Ectodermal cell (in vitro differentiated cells): ENCODE results near the gene MTMR11. TPM values are rescaled to one million over a fixed set of nuclear protein-coding genes. Genes with fewer than 3 reads are reported as not detected.

Experiments
- H3K27ac ChIP-seq: 2 replicates; pipeline ENCODE4 v1.7.0; 2013; ENCODE audit warnings: mild to moderate bottlenecking, low read depth, low read length; ENCODE audit not compliant: insufficient read depth, poor library complexity, severe bottlenecking
- H3K27me3 ChIP-seq: 2 replicates; pipeline ENCODE4 v1.7.0; 2013; ENCODE audit warnings: mild to moderate bottlenecking, low read length; ENCODE audit not compliant: insufficient read depth, control insufficient read depth, poor library complexity, severe bottlenecking
- H3K36me3 ChIP-seq: one replicate; pipeline ENCODE4 v1.7.0; 2013; ENCODE audit warnings: low read length; ENCODE audit not compliant: control insufficient read depth, insufficient read depth
- H3K4me1 ChIP-seq: one replicate; pipeline ENCODE4 v1.7.0; 2013; ENCODE audit warnings: low read length; ENCODE audit not compliant: control insufficient read depth, insufficient read depth
- H3K4me3 ChIP-seq: 2 replicates; pipeline ENCODE4 v1.7.0; 2013; ENCODE audit warnings: low read depth, low read length, control low read depth; ENCODE audit not compliant: insufficient read depth
- H3K9me3 ChIP-seq: 2 replicates; pipeline ENCODE4 v1.7.0; 2013; ENCODE audit warnings: mild to moderate bottlenecking, low read length, moderate library complexity; ENCODE audit not compliant: control insufficient read depth
- WGBS, 2 experiments: methylation state at CpG; one replicate each; pipeline ENCODE4 v1.1.7; 2013; ENCODE audit warnings: missing lambda C conversion rate in 2 of 2; 5-methylcytosine and 5-hydroxymethylcytosine counted together
- polyA plus RNA-seq, 4 experiments: library from polyadenylated mRNA; stranded (reverse); fragments of 50-300 nt; gene quantifications; one replicate each; pipeline ENCODE4 v1.2.3, GENCODE V29; 2013

Gene MTMR11
- polyA plus RNA-seq (2013, experiment 1 of 4): 4.3 TPM
- 4.5 TPM for polyA plus RNA-seq (2013, experiment 2 of 4)
- 3.7 TPM for polyA plus RNA-seq (2013, experiment 3 of 4)
- 3.7 TPM for polyA plus RNA-seq (2013, experiment 4 of 4)

- H3K27ac ChIP-seq: no peak within 1 kb of the TSS
- H3K36me3 ChIP-seq: no peaks in the 10 kb centered on the region
- no peaks in the 10 kb centered on the region for H3K9me3 ChIP-seq
- H3K27me3 ChIP-seq: no peaks in the 10 kb centered on the region
- H3K4me3 ChIP-seq: peak within 1 kb of the TSS; percentile 18
- H3K4me1 ChIP-seq: peaks cover 7% of the 10 kb centered on the region
- WGBS, 2 experiments: 39 to 40% methylated on average over 17 to 18 of the region's 18 CpGs
Observed at GRCh38 chr1:149936170-149936991, at the start of gene MTMR11. TSS of gene MTMR11 (minus strand) at chr1:149936879. CDS start at chr1:149936647, 232 bp downstream.

GRCh38 chr1:149979972-149980540 is 43.4 kb upstream of the MTMR11 start:
- Histone ChIP-seq H3K27ac (no peak overlapping the region), H3K27me3 (no peaks in the 10 kb centered on the region), H3K4me1 (no peaks in the 10 kb centered on the region), H3K9me3 (no peaks in the 10 kb centered on the region), H3K36me3 (peaks cover 8% of the 10 kb centered on the region), H3K4me3 (no peak overlapping the region)
- 93 to 96% methylated on average over 3 of the region's 3 CpGs for WGBS, 2 experiments

- H3K27ac ChIP-seq: no peak overlapping the region
- H3K36me3 ChIP-seq: peaks cover 12% of the 10 kb centered on the region
- no peaks in the 10 kb centered on the region for H3K9me3 ChIP-seq
- 98 to 100% methylated on average over 1 of the region's 2 CpGs for WGBS, 2 experiments
- H3K4me3 ChIP-seq: no peak overlapping the region
- no peaks in the 10 kb centered on the region for H3K27me3 ChIP-seq
- no peaks in the 10 kb centered on the region for H3K4me1 ChIP-seq
Observed at GRCh38 chr1:149979245-149979971, 42.7 kb upstream of the MTMR11 start.

DNA sequence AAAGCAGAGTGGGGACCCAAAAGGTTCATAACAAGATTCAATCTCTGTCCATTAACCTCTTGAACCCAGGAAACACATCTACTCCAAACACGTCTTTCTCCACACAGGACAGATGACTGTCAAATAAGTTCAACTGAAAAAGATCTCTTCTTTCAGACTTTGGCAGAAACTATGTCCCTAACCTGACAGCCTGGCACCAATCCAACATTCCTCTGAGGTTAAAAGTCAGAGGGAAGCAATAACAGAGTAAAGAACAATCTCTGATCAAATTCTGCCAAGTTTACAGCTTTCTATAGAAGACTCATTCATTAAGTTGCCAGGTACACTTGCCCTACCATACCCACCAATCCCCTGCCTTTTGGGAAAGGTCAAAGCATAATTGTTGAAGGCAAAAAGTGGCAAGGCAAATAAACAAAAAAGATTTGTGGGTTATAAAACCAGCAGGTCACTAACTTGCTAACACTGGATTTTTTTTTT is 41.9 kb upstream of the MTMR11 start:
- no peak overlapping the region for H3K4me3 ChIP-seq

DNA sequence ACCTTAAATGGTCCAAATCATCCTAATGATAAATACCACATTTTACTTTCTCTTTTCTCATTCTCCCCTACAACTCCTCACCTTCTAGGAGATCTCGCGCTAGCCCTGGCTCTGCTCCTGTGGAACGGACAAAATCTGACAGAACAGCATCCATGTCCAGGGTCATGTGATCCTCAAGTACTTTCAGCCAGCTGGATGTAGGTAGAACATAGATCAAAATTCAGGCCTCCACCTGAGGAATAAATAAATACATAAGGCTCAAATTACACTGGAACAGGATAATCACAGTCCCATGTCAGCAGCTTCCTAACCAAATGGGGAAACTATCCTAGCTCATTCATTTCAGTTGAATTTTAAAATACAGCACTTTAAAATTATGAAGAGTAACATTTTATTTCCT is 40.7 kb upstream of the MTMR11 start:
- Histone ChIP-seq H3K27ac (no peak overlapping the region), H3K9me3 (no peaks in the 10 kb centered on the region), H3K4me3 (no peak overlapping the region), H3K27me3 (no peaks in the 10 kb centered on the region), H3K36me3 (peaks cover 12% of the 10 kb centered on the region), H3K4me1 (no peaks in the 10 kb centered on the region)
- 98 to 100% methylated on average over 3 of the region's 3 CpGs for WGBS, 2 experiments

More for the DNA sequence above, 41.9 kb upstream of the MTMR11 start:
- no peak overlapping the region for H3K27ac ChIP-seq
- no peaks in the 10 kb centered on the region for H3K27me3 ChIP-seq
- 94 to 96% methylated on average over 1 of the region's 1 CpG for WGBS, 2 experiments
- no peaks in the 10 kb centered on the region for H3K4me1 ChIP-seq
- peaks cover 12% of the 10 kb centered on the region for H3K36me3 ChIP-seq
- H3K9me3 ChIP-seq: no peaks in the 10 kb centered on the region

DNA sequence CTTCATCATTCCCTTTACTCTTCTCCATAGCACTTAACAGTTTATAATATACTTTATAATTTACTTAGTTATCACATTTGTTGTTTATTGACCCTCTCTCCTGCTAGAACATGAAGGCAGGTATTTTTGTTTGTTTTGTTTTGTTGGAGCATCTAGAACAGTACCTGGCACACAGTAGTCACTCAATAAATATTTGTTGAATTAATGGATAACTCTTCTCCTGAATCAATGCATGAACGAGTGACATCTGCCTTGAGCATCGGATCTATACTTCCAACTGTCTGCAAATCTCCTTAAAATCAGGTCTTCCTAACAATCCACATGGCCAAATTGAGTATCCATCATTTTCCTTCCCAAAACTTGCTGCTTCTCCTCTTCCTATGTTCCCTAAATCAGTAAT is 35.9 kb upstream of the MTMR11 start:
- WGBS, 2 experiments: 89 to 95% methylated on average over 2 of the region's 2 CpGs
- H3K27me3 ChIP-seq: no peaks in the 10 kb centered on the region
- H3K9me3 ChIP-seq: no peaks in the 10 kb centered on the region
- peaks cover 18% of the 10 kb centered on the region for H3K36me3 ChIP-seq
- H3K4me1 ChIP-seq: no peaks in the 10 kb centered on the region
- no peak overlapping the region for H3K27ac ChIP-seq
- no peak overlapping the region for H3K4me3 ChIP-seq

DNA sequence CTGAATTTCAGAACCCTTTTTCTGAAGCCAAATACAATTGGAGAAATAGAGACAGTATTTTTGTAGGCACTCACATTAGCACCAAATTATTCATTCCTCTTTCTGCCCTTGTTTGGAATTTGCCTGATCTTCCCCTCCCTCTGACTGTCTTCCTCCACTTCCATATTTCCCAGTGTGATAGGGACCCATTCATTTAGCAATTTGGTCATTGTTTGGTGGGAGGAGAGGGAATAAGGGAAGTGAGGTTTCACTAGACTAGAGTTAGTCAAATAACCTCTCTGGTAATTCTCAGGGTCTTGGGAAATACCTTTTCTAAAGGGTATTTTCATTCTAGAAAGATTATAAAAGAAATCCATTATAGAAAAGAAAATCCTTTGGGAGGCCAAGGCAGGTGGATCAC is 31.0 kb upstream of the MTMR11 start:
- Histone ChIP-seq H3K9me3 (no peaks in the 10 kb centered on the region), H3K27ac (no peak overlapping the region), H3K4me3 (no peak overlapping the region), H3K4me1 (no peaks in the 10 kb centered on the region), H3K27me3 (no peaks in the 10 kb centered on the region), H3K36me3 (peaks cover 25% of the 10 kb centered on the region)

DNA sequence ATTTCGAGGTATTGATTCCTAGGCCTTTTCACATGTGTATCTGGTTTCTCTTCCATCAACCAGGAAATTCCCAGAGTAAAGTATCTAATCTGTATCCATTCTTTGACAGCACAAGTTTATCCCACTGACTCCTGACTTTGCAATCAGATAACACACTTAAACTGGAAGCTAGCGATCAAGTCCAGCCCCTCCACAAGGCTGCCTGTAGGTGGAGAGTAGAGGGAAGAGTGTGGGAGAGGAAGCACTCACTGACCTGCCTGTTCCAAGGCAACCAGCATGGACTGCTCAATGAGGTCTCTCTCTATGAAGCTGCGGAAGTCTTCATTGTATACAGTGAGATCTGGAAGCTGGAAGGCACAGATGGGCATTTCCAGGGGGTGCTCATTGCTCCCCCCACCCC is 30.4 kb upstream of the MTMR11 start:
- 94 to 95% methylated on average over 3 of the region's 3 CpGs for WGBS, 2 experiments

DNA sequence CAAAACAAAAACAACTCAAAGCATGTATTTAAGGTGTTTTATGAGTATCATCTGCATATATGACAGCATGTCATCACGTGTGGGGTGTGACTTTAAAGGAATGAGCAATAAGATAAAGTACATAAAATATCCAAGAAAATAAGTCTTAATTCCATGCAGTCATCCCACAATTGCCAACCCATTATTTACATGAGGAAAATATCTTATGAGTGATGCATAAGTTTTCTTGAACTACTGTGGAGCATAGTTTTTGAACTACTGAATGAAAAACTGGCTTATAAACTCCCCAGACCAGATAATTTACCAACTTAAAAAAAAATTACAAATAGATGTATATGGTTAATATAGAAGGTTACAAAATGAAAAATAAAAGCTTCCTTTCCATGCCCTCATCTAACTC is 29.7 kb upstream of the MTMR11 start:
- H3K36me3 ChIP-seq: peaks cover 25% of the 10 kb centered on the region
- no peaks in the 10 kb centered on the region for H3K27me3 ChIP-seq
- H3K9me3 ChIP-seq: no peaks in the 10 kb centered on the region
- no peak overlapping the region for H3K4me3 ChIP-seq
- WGBS, 2 experiments: no CpG with 5 or more reads among the region's 1 CpG
- no peak overlapping the region for H3K27ac ChIP-seq
- H3K4me1 ChIP-seq: no peaks in the 10 kb centered on the region

More for the DNA sequence above, 30.4 kb upstream of the MTMR11 start:
- Histone ChIP-seq H3K4me3 (no peak overlapping the region), H3K27ac (no peak overlapping the region), H3K4me1 (no peaks in the 10 kb centered on the region), H3K9me3 (no peaks in the 10 kb centered on the region), H3K36me3 (peaks cover 25% of the 10 kb centered on the region), H3K27me3 (no peaks in the 10 kb centered on the region)

DNA sequence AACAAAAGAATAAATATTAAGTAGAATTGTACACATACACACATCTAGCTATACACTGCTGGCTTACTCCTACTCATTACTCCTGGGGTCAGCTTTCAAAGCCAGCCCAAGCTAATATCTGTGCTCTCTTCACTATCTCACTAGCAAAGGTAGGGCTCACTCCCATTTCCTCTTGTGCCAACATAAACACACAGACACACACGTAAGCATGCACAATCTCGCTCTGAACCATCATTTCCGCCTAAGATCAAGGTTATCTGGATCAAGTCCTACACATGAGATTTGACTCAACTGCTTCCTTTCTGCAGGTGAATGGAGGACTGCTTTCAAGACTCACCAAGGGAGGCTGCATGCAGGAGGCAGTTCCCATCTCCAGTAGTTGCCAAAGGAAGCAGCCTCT is 28.8 kb upstream of the MTMR11 start:
- Histone ChIP-seq H3K36me3 (peaks cover 24% of the 10 kb centered on the region), H3K9me3 (no peaks in the 10 kb centered on the region), H3K4me1 (no peaks in the 10 kb centered on the region), H3K4me3 (no peak overlapping the region), H3K27ac (no peak overlapping the region), H3K27me3 (no peaks in the 10 kb centered on the region)
- WGBS, 2 experiments: 95 to 97% methylated on average over 3 of the region's 3 CpGs
